Head of caudate nucleus (tissue), 42 donors: ENCODE measurements around the gene CDC14B.

Source experiments
- DNase-seq, 42 donors: peaks; one replicate each; pipeline versions ENCODE4 v3.0.0 to v3.0.0-alpha.2; 2020 to 2021; ENCODE audit warnings: mixed read lengths in 7 of 42
- intact Hi-C: fragments of 100-400 bp; cut with DNase I; formaldehyde crosslinking; loops from one replicate; pipeline ENCODE4 v1.15.0; 2022

CDC14B gene

GRCh38 chr9:96496368-96497116 is 123.1 kb downstream of the CDC14B start:
- intact Hi-C loops = no loop called here
- no peak for DNase-seq

GRCh38 chr9:96495341-96495740 is 124.3 kb downstream of the CDC14B start:
- no peak for DNase-seq
- intact Hi-C loops = no loop called here

- intact Hi-C loops = no loop called here
- DNase-seq = no peak
Observed at GRCh38 chr9:96494215-96494800, 125.3 kb downstream of the CDC14B start.

GRCh38 chr9:96493757-96494156 is 125.9 kb downstream of the CDC14B start:
- no peak for DNase-seq
- intact Hi-C loops = no loop called here

GRCh38 chr9:96492993-96493531 is 126.6 kb downstream of the CDC14B start:
- intact Hi-C loops = no loop called here
- no peak for DNase-seq

- intact Hi-C loops = no loop called here
- peak in 1 of 42 donors; percentile 34 for DNase-seq
Observed at GRCh38 chr9:96491880-96492525, 127.6 kb downstream of the CDC14B start.

GRCh38 chr9:96491079-96491879 is 128.4 kb downstream of the CDC14B start:
- DNase-seq = peak in 1 of 42 donors; percentile 28
- intact Hi-C loops = no loop called here

- no peak for DNase-seq
- intact Hi-C loops = no loop called here
Observed at GRCh38 chr9:96490534-96491078, 129.0 kb downstream of the CDC14B start.

GRCh38 chr9:96489482-96489979 is 130.1 kb downstream of the CDC14B start:
- no peak for DNase-seq
- intact Hi-C loops = no loop called here

GRCh38 chr9:96487949-96488348 is 131.7 kb downstream of the CDC14B start:
- intact Hi-C loops = no loop called here

GRCh38 chr9:96487029-96487396 is 132.6 kb downstream of the CDC14B start:
- intact Hi-C loops = no loop called here
- DNase-seq = no peak

More at GRCh38 chr9:96487949-96488348, 131.7 kb downstream of the CDC14B start:
- DNase-seq = peak in 27 of 42 donors; percentile 17 to 82 (median 60)

- intact Hi-C loops = no loop called here
- DNase-seq = peak in 23 of 42 donors; percentile 32 to 77 (median 46)
Observed at GRCh38 chr9:96486386-96487028, 133.1 kb downstream of the CDC14B start.

- intact Hi-C loops = no loop called here
- no peak for DNase-seq
Observed at GRCh38 chr9:96485280-96485679, 134.4 kb downstream of the CDC14B start.

GRCh38 chr9:96484521-96484931 is 135.1 kb downstream of the CDC14B start:
- intact Hi-C loops = no loop called here
- no peak for DNase-seq

GRCh38 chr9:96483733-96484390 is 135.8 kb downstream of the CDC14B start:
- intact Hi-C loops = no loop called here
- no peak for DNase-seq

GRCh38 chr9:96483197-96483596 is 136.4 kb downstream of the CDC14B start:
- intact Hi-C loops = no loop called here
- no peak for DNase-seq

- no peak for DNase-seq
- intact Hi-C loops = no loop called here
Observed at GRCh38 chr9:96482476-96482875, 137.2 kb downstream of the CDC14B start.

GRCh38 chr9:96480736-96481135 is 138.9 kb downstream of the CDC14B start:
- no peak for DNase-seq
- intact Hi-C loops = no loop called here
